Activated T-cell treated with anti-CD3 and anti-CD28 coated beads, Interleukin-2, amount 50 U/mL, for 4 hours (primary cell): ENCODE measurements around the gene RNF126. TPM values are rescaled to one million over a fixed set of nuclear protein-coding genes. Genes with fewer than 3 reads are reported as not detected.

Source experiments
- ATAC-seq, 2 donors: fragments of 200-7000 bp; cut with Tn5 transposase; one replicate each; pipeline ENCODE4 v1.10.0; 2021
- DNase-seq: peaks from one replicate; pipeline ENCODE4 v3.0.0-alpha.2; 2020
- H3K27me3 Mint-ChIP-seq: one replicate; pipeline ENCODE4 v1.8.0; 2021; ENCODE audit warnings: low read depth, mixed read lengths
- H3K36me3 Mint-ChIP-seq: one replicate; pipeline ENCODE4 v1.8.0; 2022; ENCODE audit warnings: mixed read lengths; ENCODE audit not compliant: insufficient read depth
- H3K4me1 Mint-ChIP-seq: one replicate; pipeline ENCODE4 v1.8.0; 2021; ENCODE audit warnings: low read depth, mixed read lengths
- H3K4me3 Mint-ChIP-seq: one replicate; pipeline ENCODE4 v1.8.0; 2021; ENCODE audit warnings: mild to moderate bottlenecking, moderate library complexity, mixed read lengths
- H3K9me3 Mint-ChIP-seq: one replicate; pipeline ENCODE4 v1.8.0; 2021; ENCODE audit warnings: mixed read lengths
- total RNA-seq, 3 donors: library from RNA; stranded (reverse); gene quantifications; one replicate each; pipeline ENCODE4 v1.2.1, GENCODE V29; 2021

RNF126 gene
- total RNA-seq, 3 donors from 2014 or later = 144 to 162 (median 147) TPM

GRCh38 chr19:694481-695351 is 31.7 kb upstream of the RNF126 start:
- Mint-ChIP-seq H3K27me3 (peaks cover 29% of the 10 kb centered on the region), H3K4me1 (no peaks in the 10 kb centered on the region), H3K4me3 (no peak overlapping the region), H3K36me3 (no peaks in the 10 kb centered on the region), H3K9me3 (no peaks in the 10 kb centered on the region)
- DNase-seq = no peak
- ATAC-seq = peak in 1 of 2 donors; percentile 51

- ATAC-seq (no peak), DNase-seq (no peak)
- Mint-ChIP-seq H3K27me3 (peaks cover 3% of the 10 kb centered on the region), H3K9me3 (no peaks in the 10 kb centered on the region), H3K4me3 (no peak overlapping the region), H3K36me3 (no peaks in the 10 kb centered on the region), H3K4me1 (no peaks in the 10 kb centered on the region)
Measured at GRCh38 chr19:690203-690602, 27.2 kb upstream of the RNF126 start.

DNA sequence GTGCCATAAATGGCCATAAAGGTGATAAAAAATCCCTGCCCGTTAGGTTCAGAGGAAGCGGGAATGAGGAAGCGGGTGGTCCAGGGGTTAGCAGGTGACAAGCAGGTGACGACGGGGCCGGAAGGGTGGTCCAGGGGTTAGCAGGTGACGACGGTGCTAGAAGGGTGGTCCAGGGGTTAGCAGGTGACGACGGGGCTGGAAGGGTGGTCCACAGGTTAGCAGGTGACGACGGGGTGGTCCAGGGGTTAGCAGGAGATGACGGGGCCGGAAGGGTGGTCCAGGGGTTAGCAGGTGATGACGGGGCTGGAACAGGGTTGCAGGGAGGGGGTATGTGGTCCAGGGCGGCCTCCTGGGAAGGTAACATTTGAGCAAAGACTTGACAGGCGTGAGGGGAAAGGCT is 26.0 kb upstream of the RNF126 start:
- DNase-seq (no peak), ATAC-seq (no peak)
- Mint-ChIP-seq H3K9me3 (no peaks in the 10 kb centered on the region), H3K27me3 (no peaks in the 10 kb centered on the region), H3K4me1 (no peaks in the 10 kb centered on the region), H3K4me3 (no peak overlapping the region), H3K36me3 (no peaks in the 10 kb centered on the region)

- H3K4me3 Mint-ChIP-seq = no peak overlapping the region
- H3K4me1 Mint-ChIP-seq = no peaks in the 10 kb centered on the region
- DNase-seq (no peak), ATAC-seq (no peak)
- H3K9me3 Mint-ChIP-seq = no peaks in the 10 kb centered on the region
- H3K27me3 Mint-ChIP-seq = no peaks in the 10 kb centered on the region
- no peaks in the 10 kb centered on the region for H3K36me3 Mint-ChIP-seq
Measured at GRCh38 chr19:688214-688613, 25.2 kb upstream of the RNF126 start.

GRCh38 chr19:687569-688166 is 24.7 kb upstream of the RNF126 start:
- no peaks in the 10 kb centered on the region for H3K27me3 Mint-ChIP-seq
- H3K36me3 Mint-ChIP-seq = no peaks in the 10 kb centered on the region
- H3K4me3 Mint-ChIP-seq = no peak overlapping the region
- no peak for ATAC-seq
- no peak for DNase-seq
- H3K4me1 Mint-ChIP-seq = no peaks in the 10 kb centered on the region
- H3K9me3 Mint-ChIP-seq = no peaks in the 10 kb centered on the region

- ATAC-seq (no peak), DNase-seq (no peak)
- Mint-ChIP-seq H3K4me3 (no peak overlapping the region), H3K9me3 (no peaks in the 10 kb centered on the region), H3K4me1 (no peaks in the 10 kb centered on the region), H3K36me3 (no peaks in the 10 kb centered on the region), H3K27me3 (no peaks in the 10 kb centered on the region)
Measured at GRCh38 chr19:686589-687297, 23.7 kb upstream of the RNF126 start.

DNA sequence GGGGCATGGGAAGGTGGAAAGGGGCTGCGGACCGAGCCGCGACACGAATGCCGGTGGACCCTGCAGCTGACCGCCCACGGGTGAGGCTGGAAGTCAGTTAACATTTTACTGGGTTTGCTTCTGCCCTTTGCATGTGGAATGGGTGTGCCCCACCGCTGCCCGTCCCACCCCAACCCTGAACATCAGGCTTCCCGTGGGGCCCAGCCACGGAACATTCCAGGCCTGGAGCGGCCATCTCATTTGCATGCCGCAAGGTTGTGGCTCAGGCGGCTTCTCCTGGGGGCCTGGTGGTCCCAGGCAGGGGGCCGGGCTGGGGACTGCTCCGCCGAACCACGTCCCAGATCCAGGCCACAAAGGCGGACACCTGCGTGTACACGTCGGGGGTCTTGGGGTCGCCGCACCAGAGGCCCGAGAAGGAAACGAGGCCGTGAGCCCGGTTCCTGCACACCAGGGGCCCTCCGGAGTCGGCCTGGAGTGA is 22.5 kb upstream of the RNF126 start:
- no peaks in the 10 kb centered on the region for H3K36me3 Mint-ChIP-seq
- no peaks in the 10 kb centered on the region for H3K4me1 Mint-ChIP-seq
- H3K4me3 Mint-ChIP-seq = no peak overlapping the region
- ATAC-seq (no peak), DNase-seq (no peak)
- no peaks in the 10 kb centered on the region for H3K9me3 Mint-ChIP-seq
- H3K27me3 Mint-ChIP-seq = no peaks in the 10 kb centered on the region

GRCh38 chr19:682678-683320 is 19.8 kb upstream of the RNF126 start:
- DNase-seq = no peak
- no peak overlapping the region for H3K4me3 Mint-ChIP-seq
- H3K36me3 Mint-ChIP-seq = no peaks in the 10 kb centered on the region
- ATAC-seq = no peak
- peaks cover 2% of the 10 kb centered on the region for H3K27me3 Mint-ChIP-seq
- H3K4me1 Mint-ChIP-seq = peaks cover 4% of the 10 kb centered on the region
- no peaks in the 10 kb centered on the region for H3K9me3 Mint-ChIP-seq

GRCh38 chr19:681029-682019 is 18.3 kb upstream of the RNF126 start:
- Mint-ChIP-seq H3K36me3 (no peaks in the 10 kb centered on the region), H3K4me1 (peaks cover 4% of the 10 kb centered on the region), H3K4me3 (peak overlapping the region; percentile 84)

GRCh38 chr19:680287-681028 is 17.4 kb upstream of the RNF126 start:
- Mint-ChIP-seq H3K27me3 (peaks cover 11% of the 10 kb centered on the region), H3K36me3 (no peaks in the 10 kb centered on the region), H3K9me3 (no peaks in the 10 kb centered on the region), H3K4me3 (peak overlapping the region; percentile 84), H3K4me1 (peaks cover 4% of the 10 kb centered on the region)
- ATAC-seq (peak; percentile 83 to 85), DNase-seq (peak; percentile 100)

More at GRCh38 chr19:681029-682019, 18.3 kb upstream of the RNF126 start:
- H3K27me3 Mint-ChIP-seq = peaks cover 6% of the 10 kb centered on the region
- DNase-seq (no peak), ATAC-seq (no peak)
- no peaks in the 10 kb centered on the region for H3K9me3 Mint-ChIP-seq

GRCh38 chr19:679418-680286 is 16.6 kb upstream of the RNF126 start:
- Mint-ChIP-seq H3K27me3 (peaks cover 16% of the 10 kb centered on the region), H3K9me3 (no peaks in the 10 kb centered on the region), H3K36me3 (no peaks in the 10 kb centered on the region), H3K4me3 (peak overlapping the region; percentile 72), H3K4me1 (peaks cover 6% of the 10 kb centered on the region)
- no peak for DNase-seq
- ATAC-seq = peak; percentile 5 to 11

DNA sequence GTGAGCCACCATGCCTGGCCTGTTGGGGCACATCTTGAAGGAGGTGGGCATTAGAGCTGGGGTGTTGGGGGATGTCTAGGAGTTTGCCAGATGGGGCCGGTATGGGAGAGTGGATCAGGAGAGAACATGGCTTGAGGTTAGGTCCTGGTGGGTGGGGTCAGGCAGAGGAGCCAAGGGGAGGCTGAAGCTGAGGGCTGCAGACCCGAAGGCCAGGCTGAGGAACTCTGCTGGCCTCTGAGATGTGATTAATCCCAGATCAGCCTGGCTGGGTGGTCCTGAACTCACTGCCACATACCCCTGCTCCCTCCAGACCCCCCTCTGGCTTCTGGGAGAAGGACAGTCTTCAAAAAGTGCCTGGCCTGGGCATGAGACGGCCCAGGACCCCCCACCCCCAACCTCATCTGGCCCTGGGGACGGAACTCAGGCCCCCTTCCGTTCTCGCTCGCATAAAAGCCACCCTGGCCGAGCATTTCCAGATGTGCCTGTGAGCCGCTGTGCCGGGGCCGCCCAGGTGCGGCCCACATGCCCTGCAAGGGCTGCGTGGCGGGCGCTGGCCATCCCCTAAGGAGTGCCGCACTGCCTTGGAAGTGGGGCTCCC is 15.9 kb upstream of the RNF126 start:
- Mint-ChIP-seq H3K27me3 (peaks cover 20% of the 10 kb centered on the region), H3K36me3 (no peaks in the 10 kb centered on the region), H3K4me3 (peak overlapping the region; percentile 72), H3K9me3 (no peaks in the 10 kb centered on the region), H3K4me1 (peaks cover 6% of the 10 kb centered on the region)
- ATAC-seq = no peak
- DNase-seq = no peak
